OCI-LY1 (cell line): ENCODE data around the gene RIN3.

Source experiments
- H2AFZ ChIP-seq: fragments of 200-600 bp; sonication (generic), shearing (Covaris generic); 2 replicates; pipeline ENCODE4 v1.6.0; 2014; ENCODE audit warnings: antibody characterized with exemption, mild to moderate bottlenecking, low read length
- H3F3A ChIP-seq: fragments of 200-600 bp; sonication (generic), shearing (Covaris generic); 2 replicates; pipeline ENCODE4 v1.6.0; 2014; ENCODE audit warnings: mild to moderate bottlenecking, antibody characterized with exemption, low read length, moderate library complexity; ENCODE audit not compliant: insufficient read depth
- H3K27ac ChIP-seq: fragments of 200-600 bp; sonication (generic); 2 replicates; pipeline ENCODE4 v1.5.1; 2014; ENCODE audit warnings: low read length, mixed run types, mild to moderate bottlenecking, low read depth; ENCODE audit not compliant: poor library complexity, severe bottlenecking
- H3K27me3 ChIP-seq: fragments of 200-600 bp; sonication (generic); 2 replicates; pipeline ENCODE4 v1.6.0; 2014; ENCODE audit warnings: antibody characterized with exemption, mild to moderate bottlenecking, low read length, moderate library complexity; ENCODE audit not compliant: insufficient read depth
- H3K36me3 ChIP-seq: fragments of 200-600 bp; sonication (generic); 2 replicates; pipeline ENCODE4 v1.6.1; 2014; ENCODE audit warnings: mild to moderate bottlenecking, antibody characterized with exemption, low read length, moderate library complexity, mixed read lengths; ENCODE audit not compliant: insufficient read depth
- H3K4me1 ChIP-seq: fragments of 200-600 bp; sonication (generic); 2 replicates; pipeline ENCODE4 v1.5.1; 2014; ENCODE audit warnings: mild to moderate bottlenecking, low read length, moderate library complexity; ENCODE audit not compliant: insufficient read depth, severe bottlenecking
- H3K4me2 ChIP-seq: fragments of 200-600 bp; sonication (generic), shearing (Covaris generic); 2 replicates; pipeline ENCODE4 v1.6.1; 2014; ENCODE audit warnings: low read length
- H3K4me3 ChIP-seq: fragments of 200-600 bp; sonication (generic); 2 replicates; pipeline ENCODE4 v1.5.1; 2014; ENCODE audit warnings: low read length, low read depth, mild to moderate bottlenecking, mixed read lengths; ENCODE audit not compliant: poor library complexity, severe bottlenecking
- H3K79me2 ChIP-seq: fragments of 200-600 bp; shearing (Covaris generic); 2 replicates; pipeline ENCODE4 v1.6.1; 2016; ENCODE audit warnings: mixed run types, low read length, mixed read lengths; ENCODE audit not compliant: insufficient read depth
- H3K9ac ChIP-seq: fragments of 200-600 bp; sonication (generic), shearing (Covaris generic); 2 replicates; pipeline ENCODE4 v1.6.1; 2014; ENCODE audit warnings: mild to moderate bottlenecking, low read length, mixed read lengths
- H3K9me2 ChIP-seq: fragments of 200-600 bp; sonication (generic), shearing (Covaris generic); 2 replicates; pipeline ENCODE4 v1.6.1; 2014; ENCODE audit warnings: low read depth, mild to moderate bottlenecking, low read length, mixed read lengths
- H3K9me3 ChIP-seq: fragments of 200-600 bp; shearing (Covaris generic); 2 replicates; pipeline ENCODE4 v1.6.1; 2014; ENCODE audit warnings: low read length, mixed read lengths
- H4K20me1 ChIP-seq: fragments of 200-600 bp; sonication (generic), shearing (Covaris generic); 2 replicates; pipeline ENCODE4 v1.6.0; 2016; ENCODE audit warnings: mild to moderate bottlenecking, low read length; ENCODE audit not compliant: insufficient read depth
- CTCF ChIP-seq: fragments of 200-600 bp; sonication (generic), shearing (Covaris generic); IDR thresholded peaks from 2 replicates; pipeline ENCODE4 v1.5.1; 2017; ENCODE audit warnings: mild to moderate bottlenecking, antibody characterized with exemption, low read length, moderate library complexity, mixed read lengths
- EZH2 ChIP-seq: fragments of 200-600 bp; sonication (generic), shearing (Covaris generic); IDR thresholded peaks from 2 replicates; pipeline ENCODE4 v1.8.0; 2017; ENCODE audit warnings: borderline replicate concordance, mixed run types, mild to moderate bottlenecking, antibody characterized with exemption, low read length, moderate library complexity, mixed read lengths

The RIN3 gene

DNA sequence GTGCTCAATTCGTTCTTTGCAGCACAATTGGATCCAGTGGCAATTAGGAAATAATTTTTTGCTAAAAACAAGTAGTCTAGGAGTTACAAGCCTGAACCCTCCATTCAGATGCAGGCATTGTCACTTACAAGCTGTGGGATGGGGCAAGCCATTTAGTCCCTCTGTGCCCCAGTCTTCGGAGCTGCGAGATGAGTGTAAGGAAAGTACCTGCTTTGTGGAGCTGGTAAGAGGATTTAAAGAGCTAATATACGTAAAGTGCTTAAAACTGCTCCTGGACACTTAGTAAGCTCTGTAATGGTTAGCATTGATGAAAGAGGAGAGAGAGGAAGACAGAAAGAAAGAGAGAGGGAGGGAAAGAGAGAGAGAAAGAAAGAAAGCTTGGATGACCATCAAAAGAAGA, 122.3 kb downstream of the RIN3 start:
- H3K4me3 ChIP-seq, result no peak overlapping the region

GRCh38 chr14:92637228-92637627, 123.6 kb downstream of the RIN3 start:
- H4K20me1 ChIP-seq, result no peaks in the 10 kb centered on the region
- no peak overlapping the region for H3K4me2 ChIP-seq
- no peaks in the 10 kb centered on the region for H3K4me1 ChIP-seq
- H3K9me3 ChIP-seq, result no peaks in the 10 kb centered on the region
- H3K27me3 ChIP-seq, result no peaks in the 10 kb centered on the region
- H3K4me3 ChIP-seq, result no peak overlapping the region
- H3K27ac ChIP-seq, result no peak overlapping the region
- no peak overlapping the region for H2AFZ ChIP-seq
- TF ChIP-seq CTCF (no peak), EZH2 (no peak)
- no peaks in the 10 kb centered on the region for H3F3A ChIP-seq
- no peaks in the 10 kb centered on the region for H3K9me2 ChIP-seq
- H3K79me2 ChIP-seq, result no peaks in the 10 kb centered on the region
- no peaks in the 10 kb centered on the region for H3K36me3 ChIP-seq
- no peak overlapping the region for H3K9ac ChIP-seq

More for the DNA sequence above, 122.3 kb downstream of the RIN3 start:
- Histone ChIP-seq H3K27me3 (no peaks in the 10 kb centered on the region), H3K9ac (no peak overlapping the region), H2AFZ (no peak overlapping the region), H3K4me2 (no peak overlapping the region), H3K9me2 (no peaks in the 10 kb centered on the region), H4K20me1 (no peaks in the 10 kb centered on the region), H3F3A (no peaks in the 10 kb centered on the region), H3K4me1 (no peaks in the 10 kb centered on the region), H3K27ac (no peak overlapping the region), H3K36me3 (no peaks in the 10 kb centered on the region), H3K9me3 (no peaks in the 10 kb centered on the region), H3K79me2 (no peaks in the 10 kb centered on the region)
- TF ChIP-seq EZH2, result no peak
- no peak for TF ChIP-seq CTCF

DNA sequence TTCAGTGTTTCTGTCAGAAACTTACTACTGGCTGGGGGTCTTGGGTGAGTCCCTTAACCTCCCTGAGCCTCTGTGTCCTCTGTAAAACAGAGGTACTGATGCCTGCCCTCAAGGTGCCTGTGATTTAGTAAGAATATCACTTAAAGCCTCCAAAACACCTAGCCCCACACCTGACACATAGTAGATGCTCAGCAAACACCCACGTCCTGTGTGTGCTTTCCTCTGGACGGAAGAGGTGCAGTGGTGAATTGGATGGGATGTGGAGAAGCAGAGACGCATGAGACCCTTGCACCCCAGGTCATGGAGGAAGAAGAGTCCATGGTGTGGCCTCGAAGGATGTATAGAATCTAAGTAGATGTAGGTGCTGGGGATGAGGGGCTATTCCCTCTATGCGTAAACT, 124.3 kb downstream of the RIN3 start:
- no peak overlapping the region for H2AFZ ChIP-seq
- no peak overlapping the region for H3K4me2 ChIP-seq
- no peaks in the 10 kb centered on the region for H3K9me3 ChIP-seq
- no peaks in the 10 kb centered on the region for H3K27me3 ChIP-seq
- no peaks in the 10 kb centered on the region for H3K79me2 ChIP-seq
- H3F3A ChIP-seq, result no peaks in the 10 kb centered on the region
- TF ChIP-seq EZH2, result no peak
- TF ChIP-seq CTCF, result no peak
- H3K9me2 ChIP-seq, result no peaks in the 10 kb centered on the region
- no peak overlapping the region for H3K4me3 ChIP-seq
- H4K20me1 ChIP-seq, result no peaks in the 10 kb centered on the region
- H3K4me1 ChIP-seq, result no peaks in the 10 kb centered on the region
- H3K27ac ChIP-seq, result no peak overlapping the region
- H3K9ac ChIP-seq, result no peak overlapping the region
- H3K36me3 ChIP-seq, result no peaks in the 10 kb centered on the region
